IgD-negative memory B cell (primary cell): ENCODE results near the gene LRP1B. TPM values are rescaled to one million over a fixed set of nuclear protein-coding genes. Genes with fewer than 3 reads are reported as not detected.

ENCODE experiments used
- H3K27ac Mint-ChIP-seq, 3 donors: one replicate each; pipeline ENCODE4 v1.8.0; 2020 to 2022; ENCODE audit warnings: mild to moderate bottlenecking in 3 of 3, mixed read lengths in 3 of 3, moderate library complexity in 1 of 3
- H3K27me3 Mint-ChIP-seq: one replicate; pipeline ENCODE4 v1.8.0; 2021; ENCODE audit warnings: mixed read lengths
- H3K36me3 Mint-ChIP-seq: one replicate; pipeline ENCODE4 v1.8.0; 2020; ENCODE audit warnings: mild to moderate bottlenecking, mixed read lengths
- H3K4me1 Mint-ChIP-seq, 3 donors: one replicate each; pipeline ENCODE4 v1.8.0; 2020 to 2022; ENCODE audit warnings: mixed read lengths in 3 of 3, mild to moderate bottlenecking in 1 of 3
- H3K4me3 Mint-ChIP-seq, 4 donors: one replicate each; pipeline ENCODE4 v1.8.0; 2020 to 2022; ENCODE audit warnings: mild to moderate bottlenecking in 4 of 4, mixed read lengths in 4 of 4, moderate library complexity in 3 of 4
- H3K9me3 Mint-ChIP-seq, 3 donors: one replicate each; pipeline ENCODE4 v1.8.0; 2020 to 2021; ENCODE audit warnings: mixed read lengths in 3 of 3, mild to moderate bottlenecking in 1 of 3
- polyA plus RNA-seq: library from polyadenylated mRNA; unstranded; fragments of 300-500 nt; fragmentation: Illumina TruSeq; gene quantifications from one replicate; pipeline ENCODE4 v1.2.3, GENCODE V29; 2021

LRP1B gene
- polyA plus RNA-seq, 1 donor from 2014 or later: not detected

DNA sequence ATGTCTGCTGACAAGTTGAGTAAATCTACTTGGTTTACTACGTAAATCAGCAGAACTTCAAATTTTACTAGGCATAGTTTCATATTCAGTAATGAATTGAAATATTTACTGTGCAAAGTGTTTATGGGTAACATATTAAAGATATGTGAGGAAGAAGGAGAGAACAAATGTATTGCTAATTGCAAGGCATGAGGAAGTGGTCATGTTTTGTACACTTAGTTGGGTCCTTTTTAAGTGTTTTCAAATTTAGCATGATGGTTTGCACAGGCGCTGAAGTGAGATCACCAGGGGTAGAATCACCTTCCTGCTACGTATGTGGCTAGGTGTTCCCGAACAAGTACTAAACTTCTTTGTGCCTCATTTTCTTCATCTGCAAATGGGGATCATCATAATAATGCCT lies 1534.4 kb downstream of the LRP1B start:
- no peaks in the 10 kb centered on the region for H3K9me3 Mint-ChIP-seq
- no peaks in the 10 kb centered on the region for H3K27me3 Mint-ChIP-seq
- no peak overlapping the region for H3K27ac Mint-ChIP-seq
- no peak overlapping the region for H3K4me3 Mint-ChIP-seq
- no peaks in the 10 kb centered on the region for H3K4me1 Mint-ChIP-seq
- no peaks in the 10 kb centered on the region for H3K36me3 Mint-ChIP-seq

DNA sequence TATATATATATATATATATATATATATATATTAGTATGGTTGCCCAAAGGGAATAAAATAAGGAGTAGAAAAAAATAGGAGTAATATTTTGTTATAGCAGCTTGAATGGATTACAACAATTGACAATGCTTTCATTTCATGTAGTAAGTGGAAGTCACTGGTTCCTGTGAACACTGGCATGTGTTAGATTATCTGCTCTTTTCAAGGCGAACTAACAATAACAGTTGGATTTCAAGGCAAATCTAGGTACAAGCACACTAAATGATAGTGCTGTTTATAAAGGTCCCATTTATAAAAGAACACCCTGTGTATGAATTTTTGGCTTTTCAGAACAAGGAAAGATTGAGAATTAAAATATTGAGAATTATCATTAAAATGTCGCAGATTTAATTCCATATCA lies 1535.7 kb downstream of the LRP1B start:
- Mint-ChIP-seq H3K4me3 (no peak overlapping the region), H3K36me3 (no peaks in the 10 kb centered on the region), H3K27me3 (no peaks in the 10 kb centered on the region), H3K27ac (no peak overlapping the region), H3K9me3 (no peaks in the 10 kb centered on the region), H3K4me1 (no peaks in the 10 kb centered on the region)

DNA sequence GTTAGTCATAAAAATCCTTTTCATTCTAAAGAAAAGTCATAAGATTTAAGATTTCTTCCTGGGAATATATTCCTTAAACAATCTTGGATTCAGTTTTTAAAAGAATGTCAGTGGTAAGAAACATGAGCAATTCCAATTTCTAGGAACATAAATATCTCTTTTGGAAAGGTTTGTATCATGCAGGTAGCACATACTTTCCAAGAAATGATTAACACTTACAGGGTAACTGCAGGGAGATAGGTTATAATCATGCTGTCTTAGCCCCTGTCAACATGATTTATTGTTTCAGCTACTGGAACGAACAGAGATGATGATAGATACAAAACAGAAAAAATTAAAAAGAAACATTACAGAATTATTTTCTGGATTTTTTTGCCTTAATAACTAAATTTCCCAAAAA lies 1537.7 kb downstream of the LRP1B start:
- Mint-ChIP-seq H3K9me3 (no peaks in the 10 kb centered on the region), H3K27ac (no peak overlapping the region), H3K4me1 (no peaks in the 10 kb centered on the region), H3K4me3 (no peak overlapping the region), H3K36me3 (no peaks in the 10 kb centered on the region), H3K27me3 (no peaks in the 10 kb centered on the region)

DNA sequence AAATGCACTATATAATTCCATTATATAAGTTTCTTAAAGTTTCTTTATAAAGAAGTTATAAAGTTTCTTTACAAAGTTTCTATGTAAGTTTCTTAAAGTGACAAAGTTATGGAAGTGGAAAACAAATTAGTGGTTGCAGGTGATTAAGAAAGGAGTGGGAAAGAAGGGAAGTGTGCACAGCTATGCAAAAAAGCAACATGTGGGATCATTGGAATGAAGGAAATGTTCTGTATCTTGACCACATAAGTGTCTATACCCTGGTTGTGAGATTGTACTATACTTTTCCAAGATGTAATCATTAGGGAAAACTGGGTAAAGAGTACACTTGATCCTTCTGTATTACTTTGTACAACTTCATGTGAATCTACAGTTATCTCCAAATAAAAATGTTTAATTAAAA lies 1541.1 kb downstream of the LRP1B start:
- Mint-ChIP-seq H3K27ac (no peak overlapping the region), H3K27me3 (no peaks in the 10 kb centered on the region), H3K36me3 (no peaks in the 10 kb centered on the region), H3K4me3 (no peak overlapping the region), H3K9me3 (peaks cover 0 to 1% (median 0%) of the 10 kb centered on the region in 3 donors), H3K4me1 (no peaks in the 10 kb centered on the region)

DNA sequence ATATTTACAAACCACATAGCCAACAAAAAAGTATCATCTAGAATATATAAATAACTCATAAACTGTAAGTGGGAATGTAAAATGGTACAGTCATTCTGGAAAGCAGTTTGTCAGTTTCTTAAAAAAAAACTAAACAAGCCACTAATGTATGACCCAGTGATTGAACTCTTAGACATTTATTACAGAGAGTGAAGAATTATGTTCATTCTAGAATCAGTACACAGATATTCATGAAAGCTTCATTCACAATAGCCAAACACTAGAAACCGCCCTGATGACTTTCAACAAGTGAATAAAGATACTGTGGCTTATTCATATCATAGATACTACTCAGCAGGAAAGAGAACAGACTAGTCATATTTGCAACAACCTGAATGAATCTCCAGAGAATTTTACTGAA lies 1541.5 kb downstream of the LRP1B start:
- no peaks in the 10 kb centered on the region for H3K36me3 Mint-ChIP-seq
- H3K4me1 Mint-ChIP-seq: no peaks in the 10 kb centered on the region
- no peak overlapping the region for H3K4me3 Mint-ChIP-seq
- peaks cover 0 to 1% (median 0%) of the 10 kb centered on the region in 3 donors for H3K9me3 Mint-ChIP-seq
- H3K27me3 Mint-ChIP-seq: no peaks in the 10 kb centered on the region
- no peak overlapping the region for H3K27ac Mint-ChIP-seq

DNA sequence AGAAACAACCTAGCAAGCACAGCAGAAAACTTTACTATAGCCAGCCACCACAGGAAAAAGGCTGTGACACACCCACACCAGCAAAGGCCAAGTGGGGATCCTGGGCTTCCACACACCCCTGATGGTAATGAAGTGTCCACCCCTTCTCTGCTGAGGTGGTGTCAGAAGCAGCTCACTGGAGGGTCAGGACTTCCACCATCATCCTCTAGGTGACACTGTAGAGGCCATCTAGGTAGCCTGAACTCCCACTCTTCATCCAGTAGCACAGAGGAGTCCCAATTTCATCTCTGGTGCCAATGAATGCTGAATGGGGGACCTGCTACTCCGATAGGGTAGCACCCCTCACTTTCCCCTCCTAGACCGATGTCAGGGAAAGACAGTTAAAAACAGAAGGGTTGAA lies 1544.4 kb downstream of the LRP1B start:
- Mint-ChIP-seq H3K9me3 (peaks cover 0 to 1% (median 0%) of the 10 kb centered on the region in 3 donors), H3K4me1 (no peaks in the 10 kb centered on the region), H3K4me3 (no peak overlapping the region), H3K27me3 (no peaks in the 10 kb centered on the region), H3K27ac (no peak overlapping the region), H3K36me3 (no peaks in the 10 kb centered on the region)

DNA sequence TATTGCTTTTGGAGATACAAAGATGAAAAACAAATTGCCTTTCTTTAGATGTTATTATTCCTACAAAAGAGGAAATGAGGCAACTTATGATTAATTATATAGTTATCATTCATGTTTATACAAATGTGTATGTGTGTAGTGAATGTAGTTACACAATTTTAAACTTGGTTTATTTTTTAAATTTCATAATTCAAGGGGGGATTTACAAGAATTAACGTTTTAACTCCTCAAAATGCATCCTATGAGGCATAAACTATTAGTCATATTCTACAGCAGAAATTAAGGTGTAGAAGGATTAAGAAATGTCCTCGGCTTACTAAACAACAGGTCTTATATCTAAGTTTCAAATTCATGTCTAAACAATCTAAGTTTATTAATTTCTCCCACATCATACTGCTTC lies 1545.8 kb downstream of the LRP1B start:
- Mint-ChIP-seq H3K4me1 (no peaks in the 10 kb centered on the region), H3K27me3 (no peaks in the 10 kb centered on the region)

DNA sequence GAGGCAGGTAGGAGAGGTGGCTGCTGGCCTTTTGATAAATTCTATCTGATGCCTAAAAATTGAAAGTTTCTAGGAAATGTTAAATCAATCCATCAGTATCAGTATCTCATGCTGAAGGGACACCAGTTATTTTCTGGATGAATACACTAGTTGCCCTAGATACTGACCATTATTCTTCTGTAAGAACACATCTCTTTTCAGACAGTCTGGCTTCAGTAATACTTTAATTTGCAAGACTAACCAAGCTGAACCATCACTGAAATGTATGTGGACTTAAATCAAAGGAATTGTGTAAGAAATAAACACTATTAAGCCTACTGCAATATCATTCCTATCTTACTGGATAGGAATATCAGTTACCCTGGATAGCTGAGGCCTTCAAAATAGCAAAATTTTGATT lies 1546.3 kb downstream of the LRP1B start:
- H3K27me3 Mint-ChIP-seq: no peaks in the 10 kb centered on the region
- peaks cover 0 to 1% (median 0%) of the 10 kb centered on the region in 3 donors for H3K9me3 Mint-ChIP-seq
- no peak overlapping the region for H3K4me3 Mint-ChIP-seq
- H3K27ac Mint-ChIP-seq: no peak overlapping the region
- no peaks in the 10 kb centered on the region for H3K36me3 Mint-ChIP-seq
- H3K4me1 Mint-ChIP-seq: no peaks in the 10 kb centered on the region

More for the DNA sequence above, 1545.8 kb downstream of the LRP1B start:
- Mint-ChIP-seq H3K9me3 (peaks cover 0 to 1% (median 0%) of the 10 kb centered on the region in 3 donors), H3K4me3 (no peak overlapping the region), H3K36me3 (no peaks in the 10 kb centered on the region), H3K27ac (no peak overlapping the region)

DNA sequence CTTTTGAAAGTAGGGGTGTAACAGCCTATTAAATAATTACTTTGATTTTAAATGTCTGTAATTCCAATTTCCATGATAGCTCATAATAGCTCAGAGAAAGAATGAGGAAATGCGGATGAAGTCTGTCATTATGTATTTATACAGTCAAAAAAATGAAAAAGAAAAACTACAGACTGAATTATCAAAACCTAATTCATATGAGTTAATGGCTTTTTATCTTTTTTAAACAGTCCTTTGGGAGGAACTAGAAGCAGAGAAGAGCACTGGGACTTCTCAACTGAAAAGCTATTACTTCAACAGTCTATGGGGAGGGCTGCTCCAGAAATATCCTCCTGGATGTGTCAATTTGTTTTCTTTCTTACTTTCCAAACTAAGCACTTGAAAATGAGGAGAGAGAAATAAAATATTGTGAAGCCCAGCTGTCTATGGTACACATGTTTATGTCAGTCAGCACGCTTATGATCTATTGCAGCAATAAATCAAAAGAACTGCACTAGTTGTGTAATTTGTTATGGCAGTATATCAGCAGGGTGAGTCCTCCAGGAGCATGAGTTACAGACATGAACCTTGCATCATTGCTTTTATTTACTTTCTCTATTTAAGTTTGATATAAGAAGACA lies 1550.2 kb downstream of the LRP1B start:
- Mint-ChIP-seq H3K36me3 (no peaks in the 10 kb centered on the region), H3K27ac (no peak overlapping the region), H3K4me3 (no peak overlapping the region), H3K4me1 (no peaks in the 10 kb centered on the region), H3K9me3 (peaks cover 0 to 5% (median 0%) of the 10 kb centered on the region in 3 donors), H3K27me3 (no peaks in the 10 kb centered on the region)

DNA sequence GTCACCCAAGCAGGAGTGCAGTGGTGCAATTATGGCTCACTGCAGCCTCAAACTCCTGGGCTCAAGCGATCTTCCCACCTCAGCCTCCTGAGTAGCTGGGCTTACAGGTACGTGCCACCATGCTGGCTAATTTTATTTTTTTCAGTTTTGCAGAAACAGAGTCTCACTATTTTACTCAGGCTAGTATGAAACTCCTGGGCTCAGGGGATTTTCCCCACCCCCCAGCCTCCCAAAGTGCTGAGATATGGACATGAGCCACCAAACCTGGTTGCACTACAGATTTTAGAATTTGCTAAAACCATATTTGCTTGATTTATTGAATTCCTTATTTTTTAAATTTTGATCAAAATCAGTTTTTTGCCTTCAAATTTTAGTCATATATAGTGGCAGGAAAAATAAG lies 1553.4 kb downstream of the LRP1B start:
- Mint-ChIP-seq H3K36me3 (no peaks in the 10 kb centered on the region), H3K4me3 (no peak overlapping the region), H3K9me3 (peaks cover 0 to 5% (median 0%) of the 10 kb centered on the region in 3 donors), H3K4me1 (no peaks in the 10 kb centered on the region), H3K27ac (no peak overlapping the region), H3K27me3 (no peaks in the 10 kb centered on the region)

DNA sequence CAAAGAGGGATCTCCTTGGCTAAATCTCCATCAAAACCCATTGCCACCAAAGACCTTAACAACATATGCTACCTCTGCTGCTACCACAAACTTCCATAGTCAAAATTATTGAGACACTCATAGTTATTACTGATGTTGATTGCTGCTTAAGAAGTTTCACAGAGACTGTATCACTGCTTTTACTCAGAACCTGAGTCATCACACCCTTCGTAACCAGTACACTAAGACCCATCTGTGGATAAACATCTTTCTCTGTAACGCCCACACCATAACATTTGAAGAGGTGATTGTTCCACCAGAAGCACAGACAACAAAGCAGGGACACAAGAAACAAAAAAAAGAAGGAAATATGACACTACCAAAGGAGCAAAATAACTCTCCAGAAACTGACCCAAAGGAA lies 1563.1 kb downstream of the LRP1B start:
- H3K27me3 Mint-ChIP-seq: no peaks in the 10 kb centered on the region
- no peak overlapping the region for H3K27ac Mint-ChIP-seq
- no peaks in the 10 kb centered on the region for H3K9me3 Mint-ChIP-seq
- no peaks in the 10 kb centered on the region for H3K36me3 Mint-ChIP-seq
- H3K4me1 Mint-ChIP-seq: no peaks in the 10 kb centered on the region
- H3K4me3 Mint-ChIP-seq: no peak overlapping the region

DNA sequence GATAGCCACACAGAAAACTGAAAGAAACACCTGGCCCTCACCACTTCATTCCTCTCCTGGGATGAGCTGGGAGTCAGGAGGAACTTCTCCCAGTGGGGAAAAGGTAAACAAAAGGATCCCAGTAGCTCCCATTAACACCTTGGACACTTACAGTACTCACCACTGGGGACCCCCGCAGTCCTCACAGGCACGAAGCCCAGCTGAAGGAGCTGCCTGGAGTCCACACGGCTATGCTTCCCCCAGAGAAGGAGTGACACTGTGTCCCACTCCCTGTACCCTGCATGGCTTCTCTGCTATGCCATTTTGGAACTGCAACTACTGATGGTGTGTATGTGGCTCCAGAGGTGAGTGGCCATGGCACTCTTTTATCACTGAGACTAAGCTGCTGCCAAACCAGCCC lies 1565.1 kb downstream of the LRP1B start:
- Mint-ChIP-seq H3K9me3 (no peaks in the 10 kb centered on the region), H3K4me3 (no peak overlapping the region), H3K27me3 (no peaks in the 10 kb centered on the region), H3K27ac (no peak overlapping the region), H3K4me1 (no peaks in the 10 kb centered on the region), H3K36me3 (no peaks in the 10 kb centered on the region)

DNA sequence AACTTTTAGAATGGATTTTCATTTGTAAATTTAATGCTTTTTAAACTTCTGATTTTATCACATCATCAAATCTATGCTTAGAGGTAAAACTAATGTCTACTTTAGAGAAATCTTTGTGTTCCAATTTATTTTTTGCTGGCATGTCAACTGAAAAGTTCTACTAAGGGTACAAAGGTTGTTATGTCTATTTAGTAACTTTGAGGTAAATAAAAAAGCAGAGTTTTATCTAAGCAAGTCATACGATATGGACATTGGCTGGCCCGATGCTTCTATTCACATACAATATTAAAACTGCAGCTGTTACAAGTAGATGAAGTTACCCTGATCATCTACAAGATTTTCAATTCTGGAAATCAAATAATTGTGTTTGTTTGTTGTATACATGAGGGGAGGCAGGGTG lies 1575.1 kb downstream of the LRP1B start:
- Mint-ChIP-seq H3K36me3 (no peaks in the 10 kb centered on the region), H3K9me3 (peaks cover 0 to 11% (median 2%) of the 10 kb centered on the region in 3 donors), H3K27ac (no peak overlapping the region), H3K4me1 (no peaks in the 10 kb centered on the region), H3K27me3 (peaks cover 1% of the 10 kb centered on the region), H3K4me3 (no peak overlapping the region)

DNA sequence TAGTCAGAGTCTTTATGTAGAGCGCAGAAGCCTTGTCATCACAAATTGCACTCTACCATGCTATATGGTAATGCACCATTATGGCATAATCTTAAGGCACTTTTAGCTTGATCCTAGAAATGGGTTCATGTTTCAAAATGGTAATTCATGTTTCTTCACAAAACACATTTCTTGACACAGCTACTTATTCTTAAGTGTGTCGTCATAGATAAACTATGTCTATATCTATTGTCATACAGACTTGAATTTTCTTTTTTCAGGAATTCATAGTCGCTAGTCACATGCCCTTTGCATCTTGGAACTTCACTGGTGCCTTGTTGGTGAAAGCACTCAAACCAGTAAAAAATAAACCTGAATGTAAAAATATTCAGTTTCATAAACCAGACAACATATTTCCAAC lies 1578.2 kb downstream of the LRP1B start:
- peaks cover 0 to 3% (median 0%) of the 10 kb centered on the region in 3 donors for H3K9me3 Mint-ChIP-seq
- H3K27ac Mint-ChIP-seq: no peak overlapping the region
- no peaks in the 10 kb centered on the region for H3K36me3 Mint-ChIP-seq
- no peaks in the 10 kb centered on the region for H3K4me1 Mint-ChIP-seq
- no peak overlapping the region for H3K4me3 Mint-ChIP-seq
- peaks cover 1% of the 10 kb centered on the region for H3K27me3 Mint-ChIP-seq

DNA sequence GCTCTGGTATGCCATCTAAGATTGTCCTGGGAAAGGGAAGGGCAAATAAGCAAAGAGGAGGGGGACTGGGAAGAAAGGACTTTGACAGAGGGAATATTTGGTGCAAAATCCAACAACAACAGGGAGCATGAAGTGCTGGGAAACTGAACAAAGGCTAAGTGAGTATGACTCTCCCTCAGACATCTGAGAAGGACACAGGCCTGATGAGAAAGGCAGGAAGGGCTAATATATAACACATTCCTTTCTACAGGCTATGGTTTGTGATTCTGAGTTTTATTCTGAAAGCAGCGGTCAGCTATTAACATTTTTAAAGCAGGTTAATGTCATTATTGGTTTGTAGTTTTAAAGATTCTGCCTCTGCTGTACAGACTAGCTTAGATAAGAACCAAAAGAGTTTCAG lies 1579.5 kb downstream of the LRP1B start:
- H3K4me1 Mint-ChIP-seq: no peaks in the 10 kb centered on the region
- no peaks in the 10 kb centered on the region for H3K36me3 Mint-ChIP-seq
- H3K4me3 Mint-ChIP-seq: no peak overlapping the region
- no peak overlapping the region for H3K27ac Mint-ChIP-seq
- H3K9me3 Mint-ChIP-seq: peaks cover 0 to under 1% (median 0%) of the 10 kb centered on the region in 3 donors
- H3K27me3 Mint-ChIP-seq: peaks cover 1% of the 10 kb centered on the region

DNA sequence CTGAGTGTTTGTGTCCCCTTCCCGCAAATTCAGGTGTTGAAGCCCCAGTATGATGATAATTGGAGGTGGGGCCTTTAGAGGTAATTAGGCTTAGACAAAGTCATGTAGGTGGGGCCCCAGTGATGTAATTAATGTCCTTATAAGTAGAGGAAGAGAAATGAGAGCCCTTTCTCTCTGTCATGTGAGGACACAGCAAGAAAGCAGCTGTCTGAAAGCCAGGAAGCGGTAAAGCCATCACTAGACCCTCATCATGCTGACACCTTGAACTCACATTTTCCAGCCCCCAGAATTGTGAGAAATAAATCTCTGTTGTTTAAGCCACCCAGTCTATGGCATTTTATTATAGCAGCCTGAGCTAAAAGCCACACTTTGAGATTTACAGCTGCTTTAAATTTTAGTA lies 1580.0 kb downstream of the LRP1B start:
- H3K9me3 Mint-ChIP-seq: peaks cover 0 to 1% (median 0%) of the 10 kb centered on the region in 3 donors
- no peak overlapping the region for H3K27ac Mint-ChIP-seq
- H3K4me1 Mint-ChIP-seq: no peaks in the 10 kb centered on the region
- peaks cover 1% of the 10 kb centered on the region for H3K27me3 Mint-ChIP-seq
- H3K4me3 Mint-ChIP-seq: no peak overlapping the region
- H3K36me3 Mint-ChIP-seq: no peaks in the 10 kb centered on the region
